C4-2B (cell line): Measurements from ENCODE around the gene SUPT4H1.

Source experiments
- CTCF ChIP-seq: fragments of 450-650 bp; conservative IDR thresholded peaks from 2 replicates; pipeline ENCODE4 v1.5.1; 2017; ENCODE audit warnings: mild to moderate bottlenecking
- ZFX ChIP-seq: fragments of 450-650 bp; IDR thresholded peaks from 2 replicates; pipeline ENCODE4 v1.6.1; 2017

GRCh38 chr17:58328195-58329034 is 23.6 kb downstream of the SUPT4H1 start, which contains the start of gene TSPOAP1:
- TF ChIP-seq CTCF (no peak), ZFX (no peak)
